ENCODE results near the gene SH3PXD2A.

SH3PXD2A gene, protein sequence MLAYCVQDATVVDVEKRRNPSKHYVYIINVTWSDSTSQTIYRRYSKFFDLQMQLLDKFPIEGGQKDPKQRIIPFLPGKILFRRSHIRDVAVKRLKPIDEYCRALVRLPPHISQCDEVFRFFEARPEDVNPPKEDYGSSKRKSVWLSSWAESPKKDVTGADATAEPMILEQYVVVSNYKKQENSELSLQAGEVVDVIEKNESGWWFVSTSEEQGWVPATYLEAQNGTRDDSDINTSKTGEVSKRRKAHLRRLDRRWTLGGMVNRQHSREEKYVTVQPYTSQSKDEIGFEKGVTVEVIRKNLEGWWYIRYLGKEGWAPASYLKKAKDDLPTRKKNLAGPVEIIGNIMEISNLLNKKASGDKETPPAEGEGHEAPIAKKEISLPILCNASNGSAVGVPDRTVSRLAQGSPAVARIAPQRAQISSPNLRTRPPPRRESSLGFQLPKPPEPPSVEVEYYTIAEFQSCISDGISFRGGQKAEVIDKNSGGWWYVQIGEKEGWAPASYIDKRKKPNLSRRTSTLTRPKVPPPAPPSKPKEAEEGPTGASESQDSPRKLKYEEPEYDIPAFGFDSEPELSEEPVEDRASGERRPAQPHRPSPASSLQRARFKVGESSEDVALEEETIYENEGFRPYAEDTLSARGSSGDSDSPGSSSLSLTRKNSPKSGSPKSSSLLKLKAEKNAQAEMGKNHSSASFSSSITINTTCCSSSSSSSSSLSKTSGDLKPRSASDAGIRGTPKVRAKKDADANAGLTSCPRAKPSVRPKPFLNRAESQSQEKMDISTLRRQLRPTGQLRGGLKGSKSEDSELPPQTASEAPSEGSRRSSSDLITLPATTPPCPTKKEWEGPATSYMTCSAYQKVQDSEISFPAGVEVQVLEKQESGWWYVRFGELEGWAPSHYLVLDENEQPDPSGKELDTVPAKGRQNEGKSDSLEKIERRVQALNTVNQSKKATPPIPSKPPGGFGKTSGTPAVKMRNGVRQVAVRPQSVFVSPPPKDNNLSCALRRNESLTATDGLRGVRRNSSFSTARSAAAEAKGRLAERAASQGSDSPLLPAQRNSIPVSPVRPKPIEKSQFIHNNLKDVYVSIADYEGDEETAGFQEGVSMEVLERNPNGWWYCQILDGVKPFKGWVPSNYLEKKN

DNA sequence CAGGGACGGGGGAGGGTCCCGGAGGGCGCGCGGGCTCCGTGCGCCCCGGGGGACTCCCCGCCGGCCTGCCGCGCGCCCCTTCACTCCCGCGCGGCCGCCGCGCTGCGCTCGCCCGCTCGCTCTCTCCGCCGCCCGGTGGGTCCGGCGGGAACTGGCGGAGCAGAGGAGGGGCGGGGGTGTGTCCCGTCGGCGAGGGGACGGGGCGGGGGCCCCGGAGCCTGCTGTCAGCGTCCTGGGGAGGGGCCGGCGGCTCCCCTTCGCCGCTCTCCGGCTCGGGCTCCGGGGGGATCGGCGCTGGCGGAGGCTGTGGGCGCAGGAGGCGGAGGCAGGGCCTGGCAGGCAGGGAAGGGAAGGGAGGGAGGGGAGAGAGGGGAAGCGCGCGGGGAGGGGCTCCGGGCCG is at the start of gene SH3PXD2A:
Gene SH3PXD2A, minus strand, starts transcription at position 153 of the 400 bp plus-strand sequence. CDS start 310 bp downstream, outside the sequence.
- peak in 25 of 58 donors; percentile 14 to 70 (median 38) for DNase-seq

DNA sequence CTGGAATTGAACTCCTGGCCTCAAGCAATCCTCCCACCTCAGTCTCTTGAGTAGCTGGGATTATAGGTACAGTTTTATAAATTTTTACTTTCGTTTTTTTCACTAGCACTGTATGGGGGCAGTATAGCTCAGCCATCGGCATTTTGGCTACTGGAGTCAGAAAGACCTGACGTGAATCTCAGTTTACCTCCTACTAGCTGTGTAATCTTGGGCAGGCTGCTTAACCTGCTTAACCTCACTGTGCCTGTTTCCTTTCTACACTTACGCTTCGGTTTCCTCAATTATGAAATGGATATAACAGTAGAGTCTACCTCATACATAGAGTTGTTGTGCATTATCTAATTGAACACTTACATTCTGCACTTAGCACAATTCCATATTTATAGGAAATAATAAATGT is 45.9 kb upstream of the SH3PXD2A start:
- DNase-seq: no peak

DNA sequence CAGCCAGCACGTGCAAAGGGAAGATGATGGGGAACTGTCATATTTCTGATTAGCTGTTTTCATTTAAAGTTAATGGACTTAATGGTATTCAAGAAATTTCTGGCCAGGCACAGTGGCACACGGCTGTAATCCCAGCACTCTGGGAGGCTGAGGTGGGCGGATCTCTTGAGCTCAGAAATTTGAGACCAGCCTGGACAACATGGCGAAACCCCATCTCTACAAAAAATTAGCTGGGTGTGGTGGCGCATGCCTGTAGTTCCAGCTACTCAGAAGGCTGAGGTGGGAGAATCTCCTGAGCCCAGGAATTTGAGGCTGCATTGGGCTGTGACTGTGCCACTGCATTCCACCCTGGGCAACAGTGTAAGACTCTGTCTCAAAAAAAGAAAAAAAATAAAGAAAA is 43.9 kb upstream of the SH3PXD2A start:
- no peak for DNase-seq

DNA sequence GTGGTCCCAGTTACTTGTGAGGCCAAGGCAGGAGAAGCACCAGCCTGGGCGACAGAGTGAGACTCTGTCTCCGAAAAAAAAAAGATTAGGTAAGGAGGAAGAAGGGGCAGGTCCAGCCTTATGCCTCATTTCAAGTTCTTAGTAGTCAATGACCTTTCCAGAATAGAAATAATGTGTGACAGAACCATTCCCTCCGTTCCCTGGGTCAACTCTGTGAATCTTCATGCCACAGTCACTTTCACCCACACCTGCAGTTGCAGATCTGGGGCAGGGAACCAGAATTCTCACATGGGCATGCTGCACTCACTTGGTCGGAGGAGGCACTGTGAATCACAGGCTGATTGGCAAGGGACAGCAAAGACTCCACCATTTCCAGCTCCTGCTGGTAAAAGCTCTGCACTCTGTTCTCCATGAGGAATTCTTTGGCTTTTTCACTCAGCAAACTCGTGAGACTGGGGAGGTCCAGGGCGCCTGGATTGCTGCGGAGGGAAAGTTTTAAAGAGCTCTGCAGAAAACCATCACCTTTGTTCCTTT is 41.9 kb upstream of the SH3PXD2A start:
- peak in 6 of 58 donors; percentile 2 to 60 (median 16) for DNase-seq

DNA sequence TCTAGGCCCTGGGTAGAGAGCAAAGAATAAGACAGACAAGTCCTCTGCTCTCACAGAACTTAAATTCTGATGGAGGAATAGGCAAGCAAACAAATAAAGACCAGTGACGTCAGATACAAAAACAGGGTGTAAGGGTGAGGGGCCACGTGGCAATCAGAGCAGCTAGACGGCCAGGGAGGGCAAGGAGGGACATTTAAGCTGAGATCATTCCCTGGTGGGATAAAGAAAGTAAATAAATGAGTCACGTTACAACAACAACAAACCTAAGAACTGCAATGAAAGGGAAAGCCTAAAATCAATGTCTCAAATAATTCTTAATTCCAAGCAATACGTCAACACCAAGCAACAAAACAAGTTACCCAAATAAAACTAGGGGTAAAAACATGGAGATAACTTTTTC is 40.8 kb upstream of the SH3PXD2A start:
- DNase-seq: no peak

DNA sequence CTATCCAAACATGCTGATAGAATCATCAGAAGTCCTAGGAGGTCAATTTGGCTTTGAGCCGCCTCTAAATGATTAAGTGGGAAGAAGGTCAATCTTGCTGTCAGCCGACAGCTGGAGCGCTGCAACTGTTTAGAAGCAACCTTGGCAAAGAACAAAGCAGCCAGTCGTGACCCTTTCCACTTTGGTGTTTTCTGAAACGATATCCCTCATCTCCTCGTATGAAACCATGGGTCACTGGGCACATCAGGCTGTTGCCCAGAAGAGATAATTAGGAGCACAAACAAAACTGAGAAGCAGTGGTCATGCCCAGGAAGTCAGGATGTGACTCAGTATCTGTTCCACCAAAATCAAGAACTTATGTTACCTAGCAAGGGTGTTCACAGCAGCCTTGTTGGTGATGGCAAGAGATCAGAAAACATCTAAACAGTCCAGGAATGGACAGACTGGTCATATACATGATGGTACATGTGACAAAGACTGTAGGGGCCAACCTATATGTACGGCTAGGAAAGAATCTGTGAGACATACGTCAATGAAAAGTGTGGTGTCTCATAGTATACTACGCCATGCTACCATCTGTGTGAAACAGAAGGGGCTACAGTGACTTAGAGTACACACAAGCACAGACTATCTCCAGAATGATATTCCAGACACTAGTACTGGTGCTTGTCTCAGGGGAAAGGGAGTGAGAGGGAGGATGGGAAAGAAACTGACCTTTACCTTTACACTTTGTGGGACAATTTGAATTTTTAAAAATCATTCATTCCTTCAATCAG is 40.2 kb upstream of the SH3PXD2A start:
- DNase-seq: no peak

DNA sequence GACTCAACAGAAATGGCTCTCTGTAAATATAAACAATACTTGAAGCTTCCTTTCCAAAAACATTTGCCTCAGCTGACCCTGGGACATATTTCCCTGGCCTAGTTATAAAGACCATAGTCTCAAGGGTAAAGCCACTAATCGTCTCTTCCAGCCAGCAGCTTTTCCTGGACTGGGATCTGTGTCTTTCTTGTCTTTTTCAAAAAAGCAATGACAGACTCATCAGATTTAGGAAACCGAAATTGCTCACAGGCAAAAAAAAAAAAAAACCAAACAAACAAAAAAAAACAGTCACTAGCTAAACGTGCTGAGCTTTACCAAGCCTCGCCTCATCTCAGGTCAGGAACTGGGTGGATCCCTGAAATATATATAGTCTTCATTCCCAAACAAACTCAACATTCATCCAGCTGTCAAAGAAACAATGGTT is 39.1 kb upstream of the SH3PXD2A start:
- DNase-seq: no peak

DNA sequence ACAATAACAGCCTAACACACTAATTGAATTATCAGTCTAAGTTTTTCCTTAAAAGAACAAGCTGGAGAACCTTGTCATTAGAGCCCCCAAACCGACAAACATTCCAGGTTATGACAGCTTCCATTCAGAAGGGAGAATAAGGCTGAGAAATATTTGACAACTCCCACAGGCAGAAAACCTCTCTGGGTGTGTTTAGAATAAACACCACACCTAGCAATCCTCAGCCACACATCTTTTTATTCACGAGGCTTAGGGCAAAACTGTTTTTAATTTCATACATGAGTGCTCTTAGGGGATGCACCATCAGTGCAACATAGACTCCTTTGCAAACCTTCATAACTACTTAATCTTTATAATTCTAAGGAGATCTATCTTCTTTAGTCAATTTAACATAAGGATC is 38.4 kb upstream of the SH3PXD2A start:
- DNase-seq: no peak

DNA sequence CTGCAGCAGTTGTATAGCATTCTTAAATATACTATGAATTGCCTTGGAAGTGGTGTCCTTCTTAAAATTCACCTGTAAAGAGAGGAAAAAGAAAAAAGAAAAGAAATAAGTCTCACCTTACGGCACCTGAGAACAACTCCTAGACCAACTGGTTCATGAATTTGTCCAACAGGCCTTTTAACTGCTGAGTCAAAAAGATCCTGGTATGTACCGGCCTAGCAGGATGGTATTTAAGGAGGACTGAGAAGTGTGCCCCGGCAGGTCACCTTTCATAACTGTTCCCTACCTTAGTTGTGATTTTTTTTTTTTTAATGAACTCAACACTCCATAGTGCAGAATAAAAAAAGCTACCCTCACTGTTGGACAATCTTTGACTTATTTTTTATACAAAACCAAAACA is 36.8 kb upstream of the SH3PXD2A start:
- no peak for DNase-seq

DNA sequence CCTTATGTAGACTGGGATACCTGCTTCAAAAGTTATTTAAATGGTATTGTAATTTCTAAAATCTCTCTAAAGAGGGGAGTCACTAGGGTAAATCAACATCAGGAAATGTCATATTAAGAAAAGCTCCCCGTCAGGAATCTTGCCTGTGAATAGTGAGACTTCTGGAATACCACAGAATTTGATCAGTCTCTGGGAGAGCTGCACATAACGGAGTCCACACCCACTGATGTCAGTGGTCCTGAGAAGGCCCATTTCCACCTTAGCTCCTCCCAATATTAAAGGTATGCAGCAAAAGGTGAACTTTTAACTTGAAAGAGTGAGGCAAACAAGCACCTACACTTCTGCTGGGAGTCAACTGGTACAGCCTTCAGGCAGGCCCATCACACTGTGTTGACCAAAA is 35.3 kb upstream of the SH3PXD2A start:
- no peak for DNase-seq

DNA sequence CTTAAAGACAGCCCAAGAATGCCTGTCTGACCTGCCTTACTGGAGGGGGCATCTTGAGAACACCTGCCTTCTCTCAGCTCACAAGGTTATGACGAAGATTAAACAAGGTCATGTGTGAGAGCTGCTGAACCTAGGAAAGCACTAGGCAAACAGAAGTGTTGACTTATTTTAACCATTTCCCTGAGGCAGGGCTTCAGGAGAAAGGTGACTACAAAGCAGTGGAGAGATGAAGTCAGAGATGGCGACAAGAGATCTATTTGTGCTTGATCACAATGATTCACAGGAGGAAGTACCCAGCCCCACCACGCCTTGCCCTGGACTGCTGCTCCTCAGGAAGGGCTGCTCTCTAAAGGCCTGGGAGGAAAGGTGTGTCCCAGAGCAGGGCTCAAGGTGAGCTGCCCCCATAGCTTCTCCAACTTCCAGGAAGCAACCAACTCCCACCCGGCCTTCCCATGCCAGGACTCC is 34.9 kb upstream of the SH3PXD2A start:
- DNase-seq: no peak

DNA sequence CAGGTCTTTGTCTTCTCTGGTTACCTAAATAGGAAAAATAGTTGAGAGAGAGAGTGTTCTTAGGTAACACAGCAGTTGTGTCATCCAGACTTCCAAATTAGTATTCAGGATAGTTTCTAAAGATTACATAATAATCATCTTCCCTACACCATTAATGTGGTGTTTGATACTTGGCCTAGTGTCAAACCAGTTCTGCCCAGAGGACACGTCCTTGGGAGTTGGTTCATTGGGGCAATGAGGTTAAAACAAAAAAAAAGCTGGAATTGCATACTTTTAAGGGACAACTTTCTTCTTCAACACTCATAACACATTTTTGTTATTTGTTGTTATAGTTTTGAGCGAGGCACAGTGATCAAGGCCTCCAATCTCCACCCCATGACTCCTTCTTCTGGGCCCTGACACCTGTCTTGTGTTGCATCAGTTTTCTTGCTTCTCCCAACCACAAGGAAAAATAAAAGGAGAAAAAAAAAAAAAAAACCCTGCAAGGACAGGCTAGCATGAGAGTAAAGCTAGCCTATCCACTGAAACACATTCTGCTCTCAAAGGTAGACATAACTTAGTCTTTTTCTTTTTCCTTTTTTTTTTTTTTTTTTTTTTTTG is 33.8 kb upstream of the SH3PXD2A start:
- no peak for DNase-seq

DNA sequence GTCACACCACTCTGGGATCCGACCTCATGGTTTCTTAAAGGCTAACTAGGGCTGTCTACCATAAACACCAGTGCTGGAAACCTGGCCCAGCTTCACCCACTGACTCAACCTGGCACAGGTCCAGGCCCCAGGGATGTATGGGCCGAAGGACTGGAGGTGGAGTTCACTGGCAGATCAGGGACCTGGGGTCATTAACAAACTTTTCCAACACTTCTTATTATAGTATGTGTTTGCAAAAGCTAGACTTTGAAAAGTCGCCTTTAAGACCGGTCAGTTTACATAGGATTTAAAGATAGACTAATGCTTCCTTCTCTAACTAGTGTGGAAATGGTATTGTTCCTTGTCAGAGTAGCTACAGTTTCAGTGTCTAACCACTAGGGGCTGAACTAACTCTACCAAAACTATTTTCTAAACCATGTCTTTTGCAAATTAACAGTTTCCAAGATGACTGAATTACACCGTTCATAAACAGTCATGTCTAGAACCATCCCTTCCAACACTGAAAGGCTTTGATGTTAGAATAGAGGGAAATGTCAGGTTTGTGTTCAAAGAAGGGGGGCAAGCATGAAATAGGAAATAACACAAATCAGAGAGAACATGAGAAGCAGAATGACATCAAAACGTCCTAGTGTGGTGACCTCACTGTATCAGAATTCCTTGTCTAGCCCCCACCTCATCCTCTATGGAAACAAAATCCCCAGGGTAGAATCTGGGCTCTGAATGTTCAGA is 32.9 kb upstream of the SH3PXD2A start:
- DNase-seq: peak in 6 of 58 donors; percentile 3 to 79 (median 36)

DNA sequence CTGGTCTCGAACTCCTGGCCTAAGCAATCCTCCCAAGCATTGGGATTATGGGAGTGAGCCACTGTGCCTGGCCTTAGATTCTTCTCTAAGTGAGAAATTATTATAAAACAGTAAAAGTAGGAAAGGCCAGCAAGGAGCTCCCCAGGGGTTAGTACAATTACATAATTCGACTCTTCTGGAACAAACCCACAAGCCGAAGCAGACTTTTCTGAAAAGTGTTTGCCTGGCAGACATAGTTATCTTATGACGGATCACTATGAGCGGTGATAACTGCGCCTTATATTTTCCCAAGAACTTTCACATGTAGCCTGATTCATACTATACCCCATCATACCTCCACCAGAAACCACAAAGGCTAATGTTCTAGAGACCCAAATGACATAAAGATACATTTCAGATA is 30.2 kb upstream of the SH3PXD2A start:
- no peak for DNase-seq

DNA sequence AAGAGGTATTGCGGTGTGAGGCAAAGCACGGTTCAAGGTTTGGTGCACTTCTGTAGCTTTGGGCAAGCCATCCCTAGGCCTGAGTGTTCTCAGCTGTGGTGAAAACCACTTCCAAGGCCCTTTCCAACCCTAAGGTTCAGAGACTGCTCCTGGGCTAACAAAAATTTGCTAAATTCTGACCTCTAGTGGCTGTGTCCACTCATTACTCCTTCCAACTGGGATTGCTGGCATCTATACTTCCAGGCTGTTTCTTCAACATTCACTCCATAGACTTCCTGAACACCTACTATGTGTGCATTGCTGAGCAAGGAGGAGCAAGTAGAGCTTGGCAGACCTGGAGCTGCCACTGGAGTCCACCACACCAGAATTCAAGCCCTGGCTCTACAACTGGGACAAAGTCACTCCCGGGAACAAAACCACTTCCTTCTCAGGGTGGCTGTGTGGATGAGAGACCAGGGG is 29.3 kb upstream of the SH3PXD2A start:
- peak in 24 of 58 donors; percentile 3 to 51 (median 13) for DNase-seq

DNA sequence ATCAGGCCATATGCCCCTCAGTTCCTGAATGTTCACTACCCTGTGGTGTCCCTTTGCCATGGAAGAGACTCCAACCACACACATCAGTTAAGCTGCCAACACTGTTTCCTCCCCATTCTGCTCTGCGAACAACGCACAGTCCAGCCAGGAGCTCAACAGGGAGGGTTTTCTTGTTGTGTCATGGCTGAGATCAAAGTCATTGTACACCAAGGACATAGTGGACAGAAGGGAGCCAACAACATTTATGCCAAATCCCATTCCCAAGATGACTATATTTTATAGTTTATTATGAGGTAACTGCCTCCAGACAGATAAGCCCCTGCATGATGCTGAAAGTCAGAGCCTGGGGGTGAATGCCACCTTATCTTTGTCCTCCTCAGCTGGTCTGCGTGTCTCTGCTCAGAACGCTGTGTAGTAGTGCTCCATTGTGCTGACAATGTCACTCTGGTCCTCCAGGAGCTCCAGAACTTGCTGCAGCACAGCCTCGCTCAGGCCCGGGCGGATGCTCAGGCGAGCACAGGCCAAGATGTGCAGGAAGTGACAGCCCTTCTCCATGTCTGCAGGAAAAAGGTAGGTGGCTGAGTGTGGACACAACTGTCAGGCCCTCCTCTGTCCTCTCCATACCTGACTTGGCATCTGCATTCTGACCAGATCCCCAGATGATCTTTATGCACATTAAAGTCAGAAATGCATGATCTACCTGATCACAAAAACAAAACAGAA is 27.1 kb upstream of the SH3PXD2A start:
- DNase-seq: no peak

DNA sequence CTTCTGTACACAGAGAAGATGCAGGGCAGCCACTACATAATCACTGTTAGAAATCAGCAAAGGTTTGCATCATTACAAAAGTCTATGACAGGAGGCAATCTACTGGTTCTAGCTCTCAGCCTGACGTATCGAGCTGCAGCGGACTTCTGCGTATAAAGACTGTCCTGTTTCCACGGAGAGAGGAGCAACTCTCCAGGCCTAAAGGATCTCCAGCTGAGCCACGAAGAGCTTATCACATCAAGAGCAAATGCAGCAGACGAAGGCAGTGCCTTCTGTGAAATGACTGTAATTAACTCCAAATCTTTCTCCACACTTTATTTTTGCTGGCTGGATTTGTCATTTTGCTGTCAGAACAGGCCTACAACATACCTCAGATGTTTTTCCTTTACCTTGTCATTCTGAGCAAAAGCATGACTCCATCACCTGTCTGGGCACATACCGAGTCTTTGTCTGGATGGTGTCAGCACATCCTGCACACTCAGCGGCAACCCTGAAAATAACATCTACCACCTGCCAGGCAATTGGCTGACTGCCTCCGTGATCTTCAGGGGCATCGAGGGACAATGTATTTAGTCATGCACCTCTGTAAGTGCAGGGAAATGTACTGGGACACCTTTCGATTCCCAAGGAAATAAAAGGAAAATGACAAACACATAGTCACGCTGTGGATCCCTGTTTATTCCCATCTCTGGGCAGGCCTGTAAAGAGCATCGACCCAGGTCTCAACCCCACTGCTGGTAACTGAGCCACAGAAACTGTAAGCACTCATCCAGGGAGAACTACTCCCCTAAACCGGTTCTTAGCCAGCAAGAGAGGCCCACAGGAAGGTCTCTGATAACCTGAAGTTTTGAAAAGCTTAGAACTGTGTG is 26.3 kb upstream of the SH3PXD2A start:
- peak in 1 of 58 donors; percentile 25 for DNase-seq

DNA sequence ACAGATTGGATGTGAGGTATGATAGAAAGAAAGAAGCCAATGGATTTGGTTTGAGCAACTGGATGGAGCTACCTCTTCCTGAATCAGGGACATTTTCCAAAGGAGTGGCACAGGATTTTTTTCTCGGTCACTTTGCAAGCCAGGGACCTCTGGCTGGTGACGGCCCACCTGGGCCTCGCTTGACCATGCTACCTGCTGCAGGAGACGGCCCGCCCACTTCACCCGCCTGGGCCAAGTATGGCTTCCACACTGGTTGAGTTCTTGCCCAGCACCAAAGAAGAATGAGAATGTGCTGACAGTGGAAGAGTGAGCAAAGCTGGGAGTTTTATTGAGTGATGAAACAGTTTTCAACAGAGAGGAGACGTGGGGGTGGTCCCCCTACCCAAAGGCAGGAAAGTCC is 24.5 kb upstream of the SH3PXD2A start:
- no peak for DNase-seq
